ENCODE results near the gene CFAP45. TPM values are rescaled to one million over a fixed set of nuclear protein-coding genes. Genes with fewer than 3 reads are reported as not detected.

The CFAP45 gene
- total RNA-seq, 1 donor from 2014 or later = not detected

GRCh38 chr1:159829822-159830465, 70.0 kb downstream of the CFAP45 start:
- Histone ChIP-seq H3K4me3 (ENCODE audit: low read length in 3 of 3) (no peak overlapping the region), H3K27me3 (ENCODE audit: control insufficient read depth in 3 of 3, insufficient read depth in 3 of 3, low read length in 3 of 3) (no peaks in the 10 kb centered on the region), H3K9ac (ENCODE audit: low read depth in 1 of 3, low read length in 3 of 3) (peak overlapping the region in 1 of 3 donors; percentile 40), H3K27ac (ENCODE audit: low read depth, low read length) (no peak overlapping the region), H3K4me1 (ENCODE audit: control insufficient read depth in 3 of 3, insufficient read depth in 3 of 3, low read length in 3 of 3) (peaks cover 8 to 25% (median 11%) of the 10 kb centered on the region in 3 donors), H3K9me3 (ENCODE audit: control insufficient read depth in 3 of 3, low read length in 3 of 3) (no peaks in the 10 kb centered on the region), H3K36me3 (ENCODE audit: control insufficient read depth in 3 of 3, insufficient read depth in 3 of 3, low read length in 3 of 3) (peaks cover 0 to 2% (median 0%) of the 10 kb centered on the region in 3 donors)

GRCh38 chr1:159829273-159829634, 70.7 kb downstream of the CFAP45 start:
- peaks cover 8 to 25% (median 11%) of the 10 kb centered on the region in 3 donors for H3K4me1 ChIP-seq (ENCODE audit: control insufficient read depth in 3 of 3, insufficient read depth in 3 of 3, low read length in 3 of 3)
- H3K36me3 ChIP-seq (ENCODE audit: control insufficient read depth in 3 of 3, insufficient read depth in 3 of 3, low read length in 3 of 3) = peaks cover 0 to 2% (median 0%) of the 10 kb centered on the region in 3 donors
- no peak overlapping the region for H3K4me3 ChIP-seq (ENCODE audit: low read length in 3 of 3)
- H3K27me3 ChIP-seq (ENCODE audit: control insufficient read depth in 3 of 3, insufficient read depth in 3 of 3, low read length in 3 of 3) = no peaks in the 10 kb centered on the region
- no peak overlapping the region for H3K27ac ChIP-seq (ENCODE audit: low read depth, low read length)
- H3K9ac ChIP-seq (ENCODE audit: low read depth in 1 of 3, low read length in 3 of 3) = no peak overlapping the region
- no peaks in the 10 kb centered on the region for H3K9me3 ChIP-seq (ENCODE audit: control insufficient read depth in 3 of 3, low read length in 3 of 3)

GRCh38 chr1:159828581-159829272, 71.2 kb downstream of the CFAP45 start:
- Histone ChIP-seq H3K27me3 (ENCODE audit: control insufficient read depth in 3 of 3, insufficient read depth in 3 of 3, low read length in 3 of 3) (peaks cover 0 to 3% (median under 1%) of the 10 kb centered on the region in 3 donors), H3K4me3 (ENCODE audit: low read length in 3 of 3) (no peak overlapping the region), H3K9ac (ENCODE audit: low read depth in 1 of 3, low read length in 3 of 3) (no peak overlapping the region), H3K9me3 (ENCODE audit: control insufficient read depth in 3 of 3, low read length in 3 of 3) (no peaks in the 10 kb centered on the region), H3K27ac (ENCODE audit: low read depth, low read length) (no peak overlapping the region), H3K4me1 (ENCODE audit: control insufficient read depth in 3 of 3, insufficient read depth in 3 of 3, low read length in 3 of 3) (peaks cover 8 to 25% (median 11%) of the 10 kb centered on the region in 3 donors), H3K36me3 (ENCODE audit: control insufficient read depth in 3 of 3, insufficient read depth in 3 of 3, low read length in 3 of 3) (peaks cover 0 to 2% (median 0%) of the 10 kb centered on the region in 3 donors)

GRCh38 chr1:159828176-159828575, 71.8 kb downstream of the CFAP45 start:
- no peak overlapping the region for H3K27ac ChIP-seq (ENCODE audit: low read depth, low read length)
- H3K4me3 ChIP-seq (ENCODE audit: low read length in 3 of 3) = no peak overlapping the region
- H3K9ac ChIP-seq (ENCODE audit: low read depth in 1 of 3, low read length in 3 of 3) = no peak overlapping the region
- peaks cover 0 to 2% (median 0%) of the 10 kb centered on the region in 3 donors for H3K36me3 ChIP-seq (ENCODE audit: control insufficient read depth in 3 of 3, insufficient read depth in 3 of 3, low read length in 3 of 3)
- H3K4me1 ChIP-seq (ENCODE audit: control insufficient read depth in 3 of 3, insufficient read depth in 3 of 3, low read length in 3 of 3) = peaks cover 8 to 25% (median 11%) of the 10 kb centered on the region in 3 donors
- peaks cover 0 to 5% (median 3%) of the 10 kb centered on the region in 3 donors for H3K27me3 ChIP-seq (ENCODE audit: control insufficient read depth in 3 of 3, insufficient read depth in 3 of 3, low read length in 3 of 3)
- no peaks in the 10 kb centered on the region for H3K9me3 ChIP-seq (ENCODE audit: control insufficient read depth in 3 of 3, low read length in 3 of 3)

DNA sequence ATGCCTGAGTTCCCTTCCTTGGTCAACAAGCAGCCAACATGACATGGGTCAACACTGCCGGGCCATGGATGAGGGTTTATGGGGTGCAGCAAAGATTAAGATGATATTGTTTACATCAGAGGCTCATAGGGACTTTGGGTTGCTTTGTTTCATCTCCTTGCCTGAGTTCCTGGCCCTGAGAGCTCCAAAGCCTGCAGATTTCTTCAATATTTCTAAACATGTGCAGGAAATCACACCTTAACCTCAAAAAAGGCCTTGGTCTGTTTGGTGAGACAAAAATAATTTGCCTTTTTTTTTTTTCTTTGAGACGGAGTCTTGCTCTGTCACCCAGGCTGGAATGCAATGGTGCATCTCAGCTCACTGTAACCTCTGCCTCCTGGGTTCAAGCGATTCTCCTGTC, 72.4 kb downstream of the CFAP45 start:
- Histone ChIP-seq H3K36me3 (ENCODE audit: control insufficient read depth in 3 of 3, insufficient read depth in 3 of 3, low read length in 3 of 3) (no peaks in the 10 kb centered on the region), H3K27me3 (ENCODE audit: control insufficient read depth in 3 of 3, insufficient read depth in 3 of 3, low read length in 3 of 3) (peaks cover 0 to 10% (median 3%) of the 10 kb centered on the region in 3 donors), H3K4me3 (ENCODE audit: low read length in 3 of 3) (no peak overlapping the region), H3K27ac (ENCODE audit: low read depth, low read length) (no peak overlapping the region), H3K9ac (ENCODE audit: low read depth in 1 of 3, low read length in 3 of 3) (no peak overlapping the region), H3K4me1 (ENCODE audit: control insufficient read depth in 3 of 3, insufficient read depth in 3 of 3, low read length in 3 of 3) (peaks cover 8 to 25% (median 11%) of the 10 kb centered on the region in 3 donors), H3K9me3 (ENCODE audit: control insufficient read depth in 3 of 3, low read length in 3 of 3) (no peaks in the 10 kb centered on the region)

- Histone ChIP-seq H3K9ac (ENCODE audit: low read depth in 1 of 3, low read length in 3 of 3) (no peak overlapping the region), H3K27ac (ENCODE audit: low read depth, low read length) (no peak overlapping the region), H3K36me3 (ENCODE audit: control insufficient read depth in 3 of 3, insufficient read depth in 3 of 3, low read length in 3 of 3) (no peaks in the 10 kb centered on the region), H3K9me3 (ENCODE audit: control insufficient read depth in 3 of 3, low read length in 3 of 3) (no peaks in the 10 kb centered on the region), H3K4me1 (ENCODE audit: control insufficient read depth in 3 of 3, insufficient read depth in 3 of 3, low read length in 3 of 3) (peaks cover 8 to 25% (median 11%) of the 10 kb centered on the region in 3 donors), H3K27me3 (ENCODE audit: control insufficient read depth in 3 of 3, insufficient read depth in 3 of 3, low read length in 3 of 3) (peaks cover 0 to 10% (median 3%) of the 10 kb centered on the region in 3 donors), H3K4me3 (ENCODE audit: low read length in 3 of 3) (no peak overlapping the region)
These were observed 72.9 kb downstream of the CFAP45 start for GRCh38 chr1:159827102-159827490.

DNA sequence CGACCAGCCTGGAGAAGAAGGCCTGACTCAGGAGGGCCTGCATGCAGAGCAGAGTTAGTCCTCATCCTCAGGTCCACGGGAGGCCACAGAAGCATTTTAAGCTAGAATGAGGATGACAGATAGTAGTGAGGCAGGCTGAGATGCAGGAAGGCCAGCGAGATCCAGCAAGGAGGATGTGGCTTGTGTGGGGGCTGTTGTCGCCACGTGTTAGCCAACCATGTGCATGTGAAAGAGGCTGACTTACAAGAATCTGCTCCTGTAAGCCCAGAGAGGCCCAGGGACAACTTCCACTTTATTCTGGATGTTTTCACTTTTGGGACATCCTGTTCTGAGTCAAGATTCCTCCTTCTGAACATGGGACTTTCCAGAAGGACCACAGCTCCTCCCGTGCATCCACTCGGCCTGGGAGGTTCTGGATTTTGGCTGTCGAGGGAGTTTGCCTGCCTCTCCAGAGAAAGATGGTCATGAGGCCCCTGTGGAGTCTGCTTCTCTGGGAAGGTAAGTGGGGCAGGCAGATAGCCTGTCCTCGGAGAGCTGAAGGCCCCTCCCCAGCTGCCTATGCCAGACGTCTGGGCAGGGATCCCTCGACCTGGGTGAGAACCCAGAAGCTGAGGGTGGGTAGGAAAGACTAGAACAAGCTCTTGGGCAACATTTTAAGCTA, 73.4 kb downstream of the CFAP45 start, which contains the start of gene SLAMF8:
Gene SLAMF8, plus strand, starts transcription at position 433 of the 661 bp plus-strand sequence. Its CDS starts 26 bp downstream, at position 459.
- Histone ChIP-seq H3K27me3 (ENCODE audit: control insufficient read depth in 3 of 3, insufficient read depth in 3 of 3, low read length in 3 of 3) (peaks cover 0 to 10% (median 3%) of the 10 kb centered on the region in 3 donors), H3K9ac (ENCODE audit: low read depth in 1 of 3, low read length in 3 of 3) (no peak within 1 kb of the TSS), H3K9me3 (ENCODE audit: control insufficient read depth in 3 of 3, low read length in 3 of 3) (no peaks in the 10 kb centered on the region), H3K36me3 (ENCODE audit: control insufficient read depth in 3 of 3, insufficient read depth in 3 of 3, low read length in 3 of 3) (no peaks in the 10 kb centered on the region), H3K4me1 (ENCODE audit: control insufficient read depth in 3 of 3, insufficient read depth in 3 of 3, low read length in 3 of 3) (peaks cover 8 to 25% (median 11%) of the 10 kb centered on the region in 3 donors), H3K27ac (ENCODE audit: low read depth, low read length) (no peak within 1 kb of the TSS), H3K4me3 (ENCODE audit: low read length in 3 of 3) (no peak within 1 kb of the TSS)

DNA sequence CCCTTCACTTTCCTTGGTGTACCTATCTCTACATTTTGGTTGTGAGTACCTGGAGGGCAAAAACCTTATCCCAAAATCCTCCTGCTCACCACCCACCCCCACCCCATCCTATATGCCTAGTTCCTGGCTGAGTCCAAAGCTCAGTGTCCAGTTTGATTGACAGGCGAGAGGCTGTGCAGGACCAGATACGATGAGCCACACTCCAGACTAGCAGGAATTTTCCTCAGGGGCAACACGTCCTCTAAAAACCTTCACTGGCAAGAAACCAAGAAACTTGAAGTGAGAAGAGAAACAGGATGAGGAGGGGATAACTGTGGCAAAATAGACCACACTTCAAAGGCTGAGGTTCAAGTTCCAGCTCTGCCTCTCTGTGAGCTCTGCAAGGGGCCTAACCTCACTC, 74.4 kb downstream of the CFAP45 start:
- H3K27ac ChIP-seq (ENCODE audit: low read depth, low read length) = no peak overlapping the region
- no peak overlapping the region for H3K9ac ChIP-seq (ENCODE audit: low read depth in 1 of 3, low read length in 3 of 3)
- H3K9me3 ChIP-seq (ENCODE audit: control insufficient read depth in 3 of 3, low read length in 3 of 3) = no peaks in the 10 kb centered on the region
- H3K27me3 ChIP-seq (ENCODE audit: control insufficient read depth in 3 of 3, insufficient read depth in 3 of 3, low read length in 3 of 3) = peaks cover 0 to 10% (median 3%) of the 10 kb centered on the region in 3 donors
- H3K4me1 ChIP-seq (ENCODE audit: control insufficient read depth in 3 of 3, insufficient read depth in 3 of 3, low read length in 3 of 3) = peaks cover 8 to 25% (median 9%) of the 10 kb centered on the region in 3 donors
- H3K36me3 ChIP-seq (ENCODE audit: control insufficient read depth in 3 of 3, insufficient read depth in 3 of 3, low read length in 3 of 3) = no peaks in the 10 kb centered on the region
- H3K4me3 ChIP-seq (ENCODE audit: low read length in 3 of 3) = no peak overlapping the region

DNA sequence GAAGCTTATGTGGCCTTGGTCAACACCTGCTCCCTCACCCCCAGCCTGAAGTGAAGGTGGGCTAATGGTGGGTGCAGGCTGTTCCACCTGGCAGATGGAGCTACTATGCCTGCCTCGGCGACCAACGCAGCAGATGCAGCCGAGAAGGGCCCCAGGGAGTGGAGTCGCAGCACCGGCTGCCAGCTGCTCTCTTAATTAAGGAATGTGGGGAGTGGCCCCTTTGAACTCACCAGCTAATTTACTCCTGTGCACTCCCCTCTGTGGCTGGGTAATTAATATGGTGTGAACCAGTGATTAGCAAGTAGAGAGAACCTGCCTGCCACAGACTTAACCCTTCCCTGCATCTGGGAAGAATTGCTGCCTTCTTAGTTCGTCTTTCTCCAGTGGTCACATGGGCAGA, 76.6 kb downstream of the CFAP45 start:
- Histone ChIP-seq H3K36me3 (ENCODE audit: control insufficient read depth in 3 of 3, insufficient read depth in 3 of 3, low read length in 3 of 3) (no peaks in the 10 kb centered on the region), H3K9ac (ENCODE audit: low read depth in 1 of 3, low read length in 3 of 3) (no peak overlapping the region), H3K4me3 (ENCODE audit: low read length in 3 of 3) (no peak overlapping the region), H3K4me1 (ENCODE audit: control insufficient read depth in 3 of 3, insufficient read depth in 3 of 3, low read length in 3 of 3) (peaks cover 0 to 13% (median 2%) of the 10 kb centered on the region in 3 donors), H3K27ac (ENCODE audit: low read depth, low read length) (no peak overlapping the region), H3K9me3 (ENCODE audit: control insufficient read depth in 3 of 3, low read length in 3 of 3) (no peaks in the 10 kb centered on the region), H3K27me3 (ENCODE audit: control insufficient read depth in 3 of 3, insufficient read depth in 3 of 3, low read length in 3 of 3) (peaks cover 0 to 10% (median 3%) of the 10 kb centered on the region in 3 donors)
